HG03045 (cell line): ENCODE measurements around the gene DPM2.

ENCODE experiments used
- ATAC-seq: cut with Tn5 transposase; IDR thresholded peaks from one replicate; pipeline ENCODE4 v1.9.1; 2021; ENCODE audit warnings: mild to moderate bottlenecking, moderate library complexity; ENCODE audit not compliant: unreplicated experiment

DPM2 gene

DNA sequence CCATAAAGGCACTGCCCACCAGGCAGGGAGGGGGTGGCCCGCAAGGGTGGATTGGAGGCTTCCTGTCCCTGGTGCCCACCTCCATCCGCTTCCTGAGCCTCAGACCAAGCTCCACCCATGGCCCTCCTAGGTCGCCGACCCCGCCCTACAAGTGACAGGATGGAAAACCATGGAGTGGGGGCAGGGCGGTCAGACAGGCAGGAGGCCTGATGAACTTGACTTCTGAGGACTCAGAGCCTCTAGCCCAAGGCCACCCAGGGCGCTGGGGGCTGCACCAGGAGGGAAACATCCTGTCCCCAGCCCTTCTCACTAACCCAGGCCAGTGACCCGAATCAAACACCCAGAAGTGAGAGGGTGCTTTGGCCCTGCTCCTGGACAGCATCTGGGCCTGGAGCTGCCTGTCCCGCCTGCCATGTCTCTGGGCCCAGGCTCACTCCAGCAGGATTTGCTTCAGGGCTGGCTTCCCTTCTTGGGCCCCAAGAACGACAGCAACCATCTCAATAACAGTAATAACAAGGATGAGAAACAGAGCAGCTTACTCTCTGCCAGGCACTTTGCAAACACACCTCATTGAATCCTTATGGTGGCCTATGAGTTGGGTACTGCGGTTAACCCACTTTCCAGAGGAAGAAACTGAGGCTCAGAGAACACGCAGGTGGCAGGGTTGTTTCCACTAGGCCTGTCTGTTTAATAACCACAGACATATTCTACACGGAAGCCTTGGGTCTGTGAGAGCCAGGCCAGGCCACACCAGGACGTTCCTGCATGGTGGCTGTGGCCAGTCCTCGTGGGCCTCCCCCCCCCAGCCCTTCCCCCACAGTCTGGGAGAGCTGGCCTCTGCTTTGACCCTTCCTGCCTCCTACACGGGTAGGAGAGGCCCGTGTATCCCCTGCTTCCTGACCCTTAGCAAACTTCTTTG, 33.8 kb downstream of the DPM2 start:
- ATAC-seq = no peak

DNA sequence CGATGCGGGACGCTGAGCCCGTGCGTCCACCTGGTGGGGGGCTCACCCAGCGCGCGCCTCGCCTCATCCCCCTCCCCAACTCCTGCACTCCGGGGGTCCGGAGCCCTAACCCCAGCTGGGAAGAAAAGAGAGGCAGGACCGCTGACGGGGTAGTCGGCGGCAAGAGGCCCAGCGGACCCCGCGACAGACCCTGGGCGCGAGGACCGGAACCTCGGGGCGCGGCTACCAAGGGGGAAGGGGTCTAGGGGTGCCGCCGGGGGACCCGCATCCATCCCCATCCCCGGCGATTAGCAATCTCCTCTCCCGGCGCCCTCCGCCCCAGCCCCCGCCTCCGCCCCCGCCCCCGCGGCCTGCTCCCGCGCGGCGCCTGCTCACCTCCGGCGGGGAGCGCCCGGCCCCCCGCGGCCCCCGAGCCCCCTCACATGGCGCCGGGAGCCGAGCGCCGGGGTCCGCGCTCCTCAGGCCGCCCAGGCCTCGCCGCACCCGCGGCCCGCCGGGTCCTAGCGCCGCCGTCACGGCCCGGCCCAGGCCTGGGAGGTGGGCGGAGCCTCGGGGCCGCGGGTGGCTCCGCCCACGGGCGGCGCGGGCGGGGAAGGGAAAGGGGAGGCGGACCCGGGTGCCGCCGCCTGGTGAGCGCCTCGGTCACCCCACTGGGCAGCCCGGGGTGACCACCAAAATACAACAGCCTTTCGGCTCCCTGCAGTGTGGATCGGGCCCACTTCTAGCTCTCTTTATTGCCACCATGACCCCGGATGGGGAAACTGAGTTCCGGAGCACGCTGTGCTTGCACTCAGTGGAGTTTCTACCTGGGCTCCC, 38.3 kb downstream of the DPM2 start, which contains the start of gene ST6GALNAC6:
TSS of gene ST6GALNAC6 (minus strand) at position 476 of the 816 bp plus-strand sequence. CDS start 1,622 bp downstream, outside the sequence.
- ATAC-seq = peak; percentile 66

- peak; percentile 16 for ATAC-seq
Observed at GRCh38 chr9:127898433-127899127, 39.1 kb downstream of the DPM2 start.

DNA sequence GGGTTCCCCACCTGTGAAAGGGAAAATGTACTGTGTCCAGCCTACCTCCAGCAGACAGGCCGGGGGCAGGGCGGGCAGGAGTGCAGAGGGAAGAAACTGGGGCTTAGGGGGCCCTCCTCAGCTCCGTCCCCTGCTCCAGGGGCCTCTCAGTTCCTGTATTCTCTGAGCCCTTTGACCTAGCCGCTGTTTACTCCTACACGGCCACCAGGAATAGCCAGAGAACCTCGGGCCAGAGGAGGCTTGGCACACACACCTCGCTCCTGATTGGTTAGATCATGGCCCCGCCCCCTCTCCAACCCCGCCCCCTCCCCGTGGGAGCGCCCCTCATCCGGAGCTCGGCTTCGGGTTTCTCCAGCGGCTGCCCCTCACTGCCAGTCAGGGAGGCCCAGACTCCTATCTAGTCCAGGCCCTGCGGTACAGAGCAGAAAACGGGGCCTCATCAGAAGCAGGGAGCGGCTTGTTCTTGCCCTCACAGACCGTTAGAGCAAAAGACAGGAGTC, 40.4 kb downstream of the DPM2 start:
- ATAC-seq = no peak

- ATAC-seq = no peak
Observed at GRCh38 chr9:127896395-127897192, 41.1 kb downstream of the DPM2 start.

- no peak for ATAC-seq
Observed at GRCh38 chr9:127895811-127896210, 41.8 kb downstream of the DPM2 start.

- no peak for ATAC-seq
Observed at GRCh38 chr9:127893392-127893791, 44.3 kb downstream of the DPM2 start.

DNA sequence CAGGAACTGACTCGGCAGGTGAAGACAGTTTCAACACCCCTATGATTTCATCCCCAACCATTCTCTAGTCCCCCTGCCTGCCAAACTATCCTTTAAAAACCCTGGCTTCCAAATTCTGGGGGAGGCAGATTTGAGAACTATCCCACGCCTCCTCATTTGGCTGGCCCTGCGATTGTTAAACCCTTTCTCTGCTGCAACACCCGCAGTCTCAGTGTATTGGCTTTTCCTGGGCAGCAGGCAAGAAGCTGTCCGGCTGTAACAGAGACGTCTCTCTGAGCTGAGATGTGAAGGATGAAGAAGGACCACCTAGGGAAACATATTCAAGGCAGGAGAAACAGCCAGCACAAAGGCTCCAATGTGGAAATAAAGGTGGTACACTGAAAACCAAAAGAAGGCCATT, 44.8 kb downstream of the DPM2 start:
- no peak for ATAC-seq

- ATAC-seq = no peak
Observed at GRCh38 chr9:127890053-127890452, 47.6 kb downstream of the DPM2 start.

DNA sequence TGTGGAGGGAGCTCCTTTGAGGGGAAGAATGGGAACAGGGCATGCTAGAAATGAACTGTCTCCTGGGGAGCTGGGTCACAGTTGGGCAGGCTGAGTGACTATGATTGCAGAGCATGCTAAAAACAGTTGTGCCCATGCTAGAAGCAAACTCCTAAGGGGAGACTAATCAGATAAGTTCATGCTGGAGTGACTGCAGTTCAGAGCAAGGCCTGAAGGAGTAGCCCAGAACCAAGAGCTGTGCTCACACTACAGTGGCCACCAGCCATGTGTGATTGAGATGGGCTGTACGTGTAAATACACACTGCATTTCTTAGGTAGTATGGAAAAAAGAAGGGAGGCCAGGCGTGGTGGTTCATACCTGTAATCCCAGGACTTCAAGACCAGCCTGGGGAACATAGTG, 49.9 kb downstream of the DPM2 start:
- no peak for ATAC-seq

DNA sequence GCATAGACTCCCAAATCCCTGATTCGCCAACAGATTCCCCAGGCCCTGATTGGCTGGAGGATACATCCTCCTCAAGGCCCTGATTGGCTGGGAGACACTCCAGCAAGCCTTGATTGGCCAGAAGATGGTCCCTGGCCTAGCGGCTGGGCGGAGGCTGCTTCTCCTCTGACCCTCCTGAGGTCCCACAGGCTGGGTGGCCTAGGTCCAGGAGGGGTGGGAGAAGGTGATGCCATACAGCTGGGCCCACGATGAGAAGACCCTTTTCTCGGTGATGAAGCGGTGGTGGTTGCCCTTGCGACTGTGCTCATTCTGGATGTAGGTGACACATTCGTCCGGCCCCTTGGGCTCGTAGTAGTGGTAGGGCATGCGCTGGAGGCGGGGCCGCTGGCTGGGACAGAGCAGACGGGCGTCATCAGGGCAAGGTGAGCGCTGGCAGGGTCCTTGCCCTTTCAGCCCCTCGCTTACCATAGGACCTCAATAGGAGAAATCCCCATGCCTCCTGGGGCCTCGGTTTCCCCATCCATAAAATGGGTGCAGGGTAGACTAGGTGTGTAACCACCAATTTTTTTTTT, 51.2 kb downstream of the DPM2 start:
- ATAC-seq = no peak

- ATAC-seq = no peak
Observed at GRCh38 chr9:127885508-127886281, 52.0 kb downstream of the DPM2 start.
